DND-41 (cell line): Measurements from ENCODE around the gene C3orf20.

Experiments
- ATAC-seq: fragments of 200-7000 bp; cut with Tn5 transposase; 3 replicates; pipeline ENCODE4 v1.9.1; 2021; ENCODE audit warnings: low read depth; ENCODE audit not compliant: insufficient read depth
- DNase-seq: peaks from one replicate; pipeline ENCODE4 v3.0.0-alpha.2; 2020
- H2AFZ ChIP-seq: 2 replicates; pipeline ENCODE4 v1.6.0; 2012; ENCODE audit warnings: low read depth, low read length
- H3K27ac ChIP-seq: 2 replicates; pipeline ENCODE4 v1.5.1; 2012; ENCODE audit warnings: low read length, inconsistent platforms
- H3K27me3 ChIP-seq: fragments of 200-600 bp; sonication (generic); 2 replicates; pipeline ENCODE4 v1.6.0; 2012; ENCODE audit warnings: low read length, mild to moderate bottlenecking, inconsistent platforms; ENCODE audit not compliant: insufficient read depth, poor library complexity
- H3K36me3 ChIP-seq: 2 replicates; pipeline ENCODE4 v1.5.1; 2012; ENCODE audit warnings: low read length, inconsistent platforms; ENCODE audit not compliant: insufficient read depth
- H3K4me1 ChIP-seq: 2 replicates; pipeline ENCODE4 v1.5.1; 2012; ENCODE audit warnings: mild to moderate bottlenecking, low read length; ENCODE audit not compliant: insufficient read depth
- H3K4me2 ChIP-seq: 2 replicates; pipeline ENCODE4 v1.6.0; 2012; ENCODE audit warnings: mild to moderate bottlenecking, moderate library complexity, low read length, inconsistent platforms; ENCODE audit not compliant: insufficient read depth
- H3K4me3 ChIP-seq, 2 experiments: fragments of 200-600 bp in 1 of 2; shearing (Covaris generic) in 1 of 2; 2 replicates each; pipeline ENCODE4 v1.5.1; 2012 to 2016; ENCODE audit warnings: inconsistent platforms in 2 of 2, low read length in 2 of 2, mild to moderate bottlenecking in 2 of 2, low read depth in 1 of 2, moderate library complexity in 1 of 2
- H3K79me2 ChIP-seq: 2 replicates; pipeline ENCODE4 v1.6.0; 2012; ENCODE audit warnings: low read length, inconsistent platforms; ENCODE audit not compliant: insufficient read depth
- H3K9ac ChIP-seq: 2 replicates; pipeline ENCODE4 v1.6.0; 2012; ENCODE audit warnings: low read depth, mild to moderate bottlenecking, inconsistent platforms, low read length, moderate library complexity
- H3K9me3 ChIP-seq: 2 replicates; pipeline ENCODE4 v1.5.1; 2012; ENCODE audit warnings: low read length, moderate library complexity, mild to moderate bottlenecking, inconsistent platforms; ENCODE audit not compliant: insufficient read depth, severe bottlenecking
- H4K20me1 ChIP-seq: 2 replicates; pipeline ENCODE4 v1.6.0; 2012; ENCODE audit warnings: low read length; ENCODE audit not compliant: insufficient read depth
- EZH2 ChIP-seq: IDR thresholded peaks from 3 replicates; pipeline ENCODE4 v1.6.1; 2012; ENCODE audit warnings: borderline replicate concordance, low read depth, mild to moderate bottlenecking, moderate library complexity, low read length, inconsistent platforms; ENCODE audit not compliant: severe bottlenecking
- TF ChIP-seq, protein P1 (sequence below): IDR thresholded peaks from 2 replicates; pipeline ENCODE4 v1.5.1; 2012; ENCODE audit warnings: borderline replicate concordance, low read length, moderate library complexity, mild to moderate bottlenecking; ENCODE audit not compliant: poor library complexity, severe bottlenecking; ENCODE audit errors: extremely low read depth

The C3orf20 gene

DNA sequence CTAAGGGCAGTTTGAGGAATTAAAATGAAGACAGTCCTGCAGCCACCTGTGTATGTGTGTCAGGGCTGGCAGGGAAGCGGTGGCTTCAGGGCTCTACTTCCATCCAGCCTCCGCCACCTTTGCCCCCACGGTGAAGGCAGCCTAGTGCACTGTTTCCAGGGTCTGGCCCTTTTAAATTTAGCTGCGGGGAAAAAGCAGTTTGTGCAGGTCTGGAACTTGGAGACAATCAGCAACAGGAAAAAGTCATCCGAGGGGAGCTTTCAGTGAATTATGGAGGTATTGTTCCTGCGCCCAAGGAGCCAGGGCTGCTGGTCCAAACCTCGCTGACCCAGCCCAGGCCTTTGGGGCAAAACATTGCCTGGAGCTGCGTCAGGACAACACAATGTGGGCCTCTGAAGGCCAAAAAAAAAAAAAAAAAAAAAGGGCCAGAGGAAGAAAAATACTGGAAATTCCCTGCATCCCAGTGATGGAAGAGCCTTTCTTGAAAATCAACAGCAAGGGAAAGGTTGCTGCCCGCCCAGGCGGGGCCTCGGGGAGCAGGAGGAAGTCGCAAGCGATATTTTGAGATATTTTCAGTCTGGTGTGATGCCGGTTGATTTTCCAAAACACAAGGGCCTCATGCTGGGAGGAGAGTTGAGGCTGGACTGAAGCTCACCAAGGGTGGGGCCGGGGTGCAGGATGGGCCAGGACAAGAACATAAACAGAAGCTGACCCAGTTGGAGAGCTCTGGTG is 118.4 kb downstream of the C3orf20 start:
- H3K36me3 ChIP-seq = no peaks in the 10 kb centered on the region
- H3K9me3 ChIP-seq = no peaks in the 10 kb centered on the region
- no peak overlapping the region for H3K4me2 ChIP-seq
- no peak overlapping the region for H3K9ac ChIP-seq
- peaks cover 5% of the 10 kb centered on the region for H3K27me3 ChIP-seq
- no peaks in the 10 kb centered on the region for H3K4me1 ChIP-seq
- no peak overlapping the region for H3K27ac ChIP-seq
- DNase-seq = no peak
- no peaks in the 10 kb centered on the region for H3K79me2 ChIP-seq
- no peak; the same call in 2 of the 3 replicates for ATAC-seq
- no peak overlapping the region for H3K4me3 ChIP-seq
- no peak for TF ChIP-seq EZH2
- TF ChIP-seq, protein P1, sequence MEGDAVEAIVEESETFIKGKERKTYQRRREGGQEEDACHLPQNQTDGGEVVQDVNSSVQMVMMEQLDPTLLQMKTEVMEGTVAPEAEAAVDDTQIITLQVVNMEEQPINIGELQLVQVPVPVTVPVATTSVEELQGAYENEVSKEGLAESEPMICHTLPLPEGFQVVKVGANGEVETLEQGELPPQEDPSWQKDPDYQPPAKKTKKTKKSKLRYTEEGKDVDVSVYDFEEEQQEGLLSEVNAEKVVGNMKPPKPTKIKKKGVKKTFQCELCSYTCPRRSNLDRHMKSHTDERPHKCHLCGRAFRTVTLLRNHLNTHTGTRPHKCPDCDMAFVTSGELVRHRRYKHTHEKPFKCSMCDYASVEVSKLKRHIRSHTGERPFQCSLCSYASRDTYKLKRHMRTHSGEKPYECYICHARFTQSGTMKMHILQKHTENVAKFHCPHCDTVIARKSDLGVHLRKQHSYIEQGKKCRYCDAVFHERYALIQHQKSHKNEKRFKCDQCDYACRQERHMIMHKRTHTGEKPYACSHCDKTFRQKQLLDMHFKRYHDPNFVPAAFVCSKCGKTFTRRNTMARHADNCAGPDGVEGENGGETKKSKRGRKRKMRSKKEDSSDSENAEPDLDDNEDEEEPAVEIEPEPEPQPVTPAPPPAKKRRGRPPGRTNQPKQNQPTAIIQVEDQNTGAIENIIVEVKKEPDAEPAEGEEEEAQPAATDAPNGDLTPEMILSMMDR = no peak
- H2AFZ ChIP-seq = no peak overlapping the region
- H4K20me1 ChIP-seq = no peaks in the 10 kb centered on the region

DNA sequence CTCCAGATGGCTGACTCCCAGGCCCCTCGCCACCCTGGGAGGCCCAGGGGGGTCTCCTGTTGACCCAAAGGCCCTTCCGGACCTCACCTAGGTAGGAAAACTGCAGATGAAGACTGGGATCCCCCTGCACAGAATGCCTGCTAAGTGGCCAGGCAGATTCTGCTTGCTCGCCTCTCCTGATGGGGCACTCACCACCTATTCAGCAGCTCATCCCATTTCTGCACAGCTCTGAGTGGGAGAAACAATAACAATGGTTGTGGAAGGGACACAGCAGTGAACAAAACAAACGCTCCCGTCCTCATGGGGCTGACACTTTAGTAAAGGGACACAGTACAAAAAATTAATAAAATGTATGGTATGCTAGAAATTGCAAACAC is 118.9 kb downstream of the C3orf20 start:
- Histone ChIP-seq H3K9me3 (no peaks in the 10 kb centered on the region), H3K36me3 (no peaks in the 10 kb centered on the region), H4K20me1 (no peaks in the 10 kb centered on the region), H3K4me3 (no peak overlapping the region), H3K79me2 (no peaks in the 10 kb centered on the region), H3K9ac (no peak overlapping the region), H2AFZ (no peak overlapping the region), H3K27ac (no peak overlapping the region), H3K4me2 (no peak overlapping the region), H3K4me1 (no peaks in the 10 kb centered on the region), H3K27me3 (peaks cover 5% of the 10 kb centered on the region)
- DNase-seq = no peak
- TF ChIP-seq EZH2 = no peak
- TF ChIP-seq, protein P1 = no peak
- ATAC-seq = no peak

DNA sequence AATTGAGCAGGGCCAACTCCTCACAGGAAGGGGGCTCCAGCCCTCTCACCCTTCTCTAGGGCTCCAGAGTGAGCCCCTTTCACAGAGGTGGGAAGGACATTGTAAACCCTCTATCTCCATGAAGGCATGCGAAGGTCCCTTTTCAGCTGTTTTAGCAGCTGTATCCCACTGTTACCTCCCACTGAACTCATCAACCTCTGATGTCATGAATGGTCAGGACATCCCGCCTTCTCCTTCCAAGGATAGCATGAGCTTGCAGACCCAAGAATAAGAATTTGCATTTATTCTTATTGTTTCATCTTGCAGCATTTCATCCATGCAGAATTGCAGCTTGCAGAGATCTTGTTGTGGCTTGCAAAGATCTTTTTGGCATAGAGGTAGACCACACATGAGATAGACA is 119.5 kb downstream of the C3orf20 start:
- no peaks in the 10 kb centered on the region for H4K20me1 ChIP-seq
- H3K9me3 ChIP-seq = no peaks in the 10 kb centered on the region
- no peak overlapping the region for H3K4me3 ChIP-seq
- no peak overlapping the region for H3K4me2 ChIP-seq
- DNase-seq (no peak), ATAC-seq (no peak)
- H3K27ac ChIP-seq = no peak overlapping the region
- no peaks in the 10 kb centered on the region for H3K4me1 ChIP-seq
- H2AFZ ChIP-seq = no peak overlapping the region
- H3K36me3 ChIP-seq = no peaks in the 10 kb centered on the region
- peaks cover 5% of the 10 kb centered on the region for H3K27me3 ChIP-seq
- H3K9ac ChIP-seq = no peak overlapping the region
- no peak for TF ChIP-seq EZH2
- TF ChIP-seq, protein P1 = no peak
- no peaks in the 10 kb centered on the region for H3K79me2 ChIP-seq
